OCI-LY3 (cell line): Measurements from ENCODE around the gene PPP1R1B.

Source experiments
- EZH2phosphoT487 ChIP-seq: fragments of 200-600 bp; shearing (Covaris generic); IDR thresholded peaks from 2 replicates; pipeline ENCODE4 v1.6.1; 2018; ENCODE audit warnings: antibody characterized with exemption, mixed run types, low read depth
- TF ChIP-seq, protein P1 (sequence below): fragments of 200-600, 300-600 bp; sonication (generic); IDR thresholded peaks from 2 replicates; pipeline ENCODE4 v1.5.1; 2014; ENCODE audit warnings: antibody characterized with exemption, low read length, low read depth

DNA sequence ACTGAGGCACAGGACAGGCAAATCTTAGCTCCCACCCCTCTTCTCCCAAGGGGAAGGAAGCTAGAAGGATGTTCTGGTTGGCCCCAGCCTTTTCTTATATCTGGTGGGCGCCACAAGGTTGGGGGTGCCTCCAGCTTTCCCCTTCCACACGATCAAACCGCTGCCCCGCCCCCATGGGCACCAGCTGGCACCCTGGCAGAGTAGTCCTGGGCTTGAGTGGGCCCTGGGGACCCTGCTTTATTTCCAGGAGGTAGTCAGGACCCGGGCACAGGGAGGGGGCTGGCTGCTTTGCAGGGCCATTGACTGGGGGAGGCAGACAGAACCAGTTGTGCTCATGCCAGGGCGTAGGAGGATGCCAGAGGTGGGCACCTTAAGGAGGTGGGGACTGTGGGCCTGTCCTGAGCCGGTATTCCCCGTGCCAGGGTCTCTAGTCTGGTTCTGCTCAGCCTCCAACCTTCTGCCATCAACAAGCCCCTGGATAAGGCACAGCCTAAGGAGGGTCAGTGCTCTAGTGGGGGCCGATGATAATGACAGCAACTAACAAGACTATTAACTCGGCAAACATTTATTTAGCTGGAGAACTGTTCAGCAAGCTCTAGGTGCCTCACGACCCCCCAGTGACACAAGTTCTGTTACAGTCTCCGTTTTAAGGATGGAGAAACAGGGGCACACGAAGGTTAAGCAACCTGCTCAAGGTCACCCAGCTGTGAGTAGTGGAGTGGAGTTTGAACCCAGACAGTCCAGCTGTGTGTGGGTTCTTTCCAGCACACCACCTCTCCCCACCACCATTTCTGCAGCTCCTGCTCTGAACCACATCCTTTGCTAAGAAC, 7.6 kb upstream of the PPP1R1B start:
- TF ChIP-seq, protein P1, sequence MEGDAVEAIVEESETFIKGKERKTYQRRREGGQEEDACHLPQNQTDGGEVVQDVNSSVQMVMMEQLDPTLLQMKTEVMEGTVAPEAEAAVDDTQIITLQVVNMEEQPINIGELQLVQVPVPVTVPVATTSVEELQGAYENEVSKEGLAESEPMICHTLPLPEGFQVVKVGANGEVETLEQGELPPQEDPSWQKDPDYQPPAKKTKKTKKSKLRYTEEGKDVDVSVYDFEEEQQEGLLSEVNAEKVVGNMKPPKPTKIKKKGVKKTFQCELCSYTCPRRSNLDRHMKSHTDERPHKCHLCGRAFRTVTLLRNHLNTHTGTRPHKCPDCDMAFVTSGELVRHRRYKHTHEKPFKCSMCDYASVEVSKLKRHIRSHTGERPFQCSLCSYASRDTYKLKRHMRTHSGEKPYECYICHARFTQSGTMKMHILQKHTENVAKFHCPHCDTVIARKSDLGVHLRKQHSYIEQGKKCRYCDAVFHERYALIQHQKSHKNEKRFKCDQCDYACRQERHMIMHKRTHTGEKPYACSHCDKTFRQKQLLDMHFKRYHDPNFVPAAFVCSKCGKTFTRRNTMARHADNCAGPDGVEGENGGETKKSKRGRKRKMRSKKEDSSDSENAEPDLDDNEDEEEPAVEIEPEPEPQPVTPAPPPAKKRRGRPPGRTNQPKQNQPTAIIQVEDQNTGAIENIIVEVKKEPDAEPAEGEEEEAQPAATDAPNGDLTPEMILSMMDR, result no peak
- TF ChIP-seq EZH2phosphoT487, result no peak
